GM15510 (cell line): ENCODE data around the gene STPG1.

Experiments
- POLR2A ChIP-seq: IDR thresholded peaks from 3 replicates; pipeline ENCODE4 v1.6.1; 2011; ENCODE audit warnings: borderline replicate concordance; ENCODE audit not compliant: insufficient read length; ENCODE audit errors: extremely low read depth

STPG1 gene

GRCh38 chr1:24348196-24348595 lies 65.4 kb downstream of the STPG1 start:
- no peak for TF ChIP-seq POLR2A

GRCh38 chr1:24347159-24347934 lies 66.2 kb downstream of the STPG1 start:
- no peak for TF ChIP-seq POLR2A

GRCh38 chr1:24345334-24345733 lies 68.2 kb downstream of the STPG1 start:
- no peak for TF ChIP-seq POLR2A

- no peak for TF ChIP-seq POLR2A
Observed at GRCh38 chr1:24344090-24344742, 69.4 kb downstream of the STPG1 start.

GRCh38 chr1:24343412-24344089 lies 70.0 kb downstream of the STPG1 start:
- TF ChIP-seq POLR2A = no peak

GRCh38 chr1:24341260-24341659 lies 72.3 kb downstream of the STPG1 start:
- TF ChIP-seq POLR2A = no peak

- TF ChIP-seq POLR2A = no peak
Observed at GRCh38 chr1:24340770-24341169, 72.8 kb downstream of the STPG1 start.

- TF ChIP-seq POLR2A = no peak
Observed at GRCh38 chr1:24339996-24340395, 73.6 kb downstream of the STPG1 start.

- no peak for TF ChIP-seq POLR2A
Observed at GRCh38 chr1:24338447-24338846, 75.1 kb downstream of the STPG1 start.

GRCh38 chr1:24337455-24337854 lies 76.1 kb downstream of the STPG1 start:
- no peak for TF ChIP-seq POLR2A

- TF ChIP-seq POLR2A = no peak
Observed at GRCh38 chr1:24336075-24336474, 77.5 kb downstream of the STPG1 start.

GRCh38 chr1:24331961-24332673 lies 81.5 kb downstream of the STPG1 start:
- no peak for TF ChIP-seq POLR2A

- no peak for TF ChIP-seq POLR2A
Observed at GRCh38 chr1:24329797-24330543, 83.6 kb downstream of the STPG1 start.

GRCh38 chr1:24329331-24329730 lies 84.3 kb downstream of the STPG1 start:
- no peak for TF ChIP-seq POLR2A

GRCh38 chr1:24327891-24328290 lies 85.7 kb downstream of the STPG1 start:
- no peak for TF ChIP-seq POLR2A

GRCh38 chr1:24327486-24327885 lies 86.1 kb downstream of the STPG1 start:
- TF ChIP-seq POLR2A = no peak
